Spinal cord (tissue), 4 donors: Measurements from ENCODE around the gene BPIFB6. TPM values are rescaled to one million over a fixed set of nuclear protein-coding genes. Genes with fewer than 3 reads are reported as not detected.

Source experiments
- polyA plus RNA-seq, 2 donors: library from polyadenylated mRNA; unstranded; fragments of 120-200 nt; gene quantifications; one replicate each; pipeline ENCODE4 v1.2.1, GENCODE V29; 2013; ENCODE audit not compliant: insufficient read length in 2 of 2
- total RNA-seq, 2 donors: library from RNA; depleted of rRNA in 1 of 2; stranded (reverse); fragments of 120-200 nt in 1 of 2; fragments of >200 nt in 1 of 2; gene quantifications; one replicate each; pipeline versions ENCODE4 v1.2.3 to v1.2.4, GENCODE V29; 2013 to 2014

Gene BPIFB6
- total and polyA plus RNA-seq, 4 donors: not detected

Other genes with a start within 250 kb of the BPIFB6 start
- 100 to 1,000 TPM in 1 of 2 donors, 10 to 100 TPM in 1; 99.1 to 123 TPM for gene MAPRE1, start 211.7 kb upstream of the BPIFB6 start, total RNA-seq
- 100 to 1,000 TPM; 124 to 151 TPM for gene MAPRE1, start 211.7 kb upstream of the BPIFB6 start, polyA plus RNA-seq
- under 1 TPM; 0.10 to 0.22 TPM for gene EFCAB8, start 172.7 kb upstream of the BPIFB6 start, total RNA-seq
- under 1 TPM; 0.17 to 0.36 TPM for gene EFCAB8, start 172.7 kb upstream of the BPIFB6 start, polyA plus RNA-seq
- gene SUN5, start 27.2 kb upstream of the BPIFB6 start, total RNA-seq: not detected
- gene SUN5, start 27.2 kb upstream of the BPIFB6 start, polyA plus RNA-seq: not detected
- gene BPIFB2, start 23.9 kb upstream of the BPIFB6 start, total RNA-seq: under 1 TPM in 1 of 2 donors, not detected in 1; 0.11 TPM
- gene BPIFB2, start 23.9 kb upstream of the BPIFB6 start, polyA plus RNA-seq: not detected
- under 1 TPM in 1 of 2 donors, not detected in 1; 0.17 TPM for gene BPIFB3, start 22.3 kb downstream of the BPIFB6 start, total RNA-seq
- gene BPIFB3, start 22.3 kb downstream of the BPIFB6 start, polyA plus RNA-seq: not detected
- under 1 TPM in 1 of 2 donors, not detected in 1; 0.44 TPM for gene BPIFB4, start 48.0 kb downstream of the BPIFB6 start, total RNA-seq
- gene BPIFB4, start 48.0 kb downstream of the BPIFB6 start, polyA plus RNA-seq: under 1 TPM; 0.24 to 0.32 TPM
- under 1 TPM in 1 of 2 donors, not detected in 1; 0.11 TPM for gene BPIFA2, start 136.5 kb downstream of the BPIFB6 start, total RNA-seq
- under 1 TPM in 1 of 2 donors, not detected in 1; 0.15 TPM for gene BPIFA2, start 136.5 kb downstream of the BPIFB6 start, polyA plus RNA-seq
- not detected for gene BPIFA3, start 185.7 kb downstream of the BPIFB6 start, total RNA-seq
- not detected for gene BPIFA3, start 185.7 kb downstream of the BPIFB6 start, polyA plus RNA-seq
- not detected for gene BPIFA1, start 204.3 kb downstream of the BPIFB6 start, total RNA-seq
- gene BPIFA1, start 204.3 kb downstream of the BPIFB6 start, polyA plus RNA-seq: not detected